OCI-LY7 (cell line): ENCODE results near the gene UCN. TPM values are rescaled to one million over a fixed set of nuclear protein-coding genes. Genes with fewer than 3 reads are reported as not detected.

Source experiments
- BruUV-seq: library from RNA; stranded (reverse); fragments of 400-500 nt; replicated peaks from 2 replicates; lab custom pipeline; 2021; lab: Mats Ljungman, UMichigan
- CTCF ChIA-PET: fragments of 300-600 bp; sonication (Branson Sonifier 250); formaldehyde crosslinking; loops from one replicate; lab custom pipeline; 2022; ENCODE audit warnings: antibody characterized with exemption; ENCODE audit not compliant: unreplicated experiment; lab: Charles Lee
- POLR2A ChIA-PET: fragments of 300-600 bp; sonication (Branson Sonifier 250); formaldehyde crosslinking; loops from one replicate; lab custom pipeline; 2022; ENCODE audit warnings: antibody characterized with exemption; lab: Charles Lee
- DNase-seq: peaks from one replicate; pipeline ENCODE4 v3.0.0-alpha.2; 2015; ENCODE audit warnings: low spot score
- H2AFZ ChIP-seq: fragments of 200-600 bp; sonication (generic), shearing (Covaris generic); 2 replicates; pipeline ENCODE4 v1.6.1; 2014; ENCODE audit warnings: mild to moderate bottlenecking, antibody characterized with exemption, low read length, moderate library complexity
- H3K27ac ChIP-seq: fragments of 200-600 bp; sonication (generic); 2 replicates; pipeline ENCODE4 v1.5.1; 2014; ENCODE audit warnings: mixed run types, low read depth, mild to moderate bottlenecking, moderate library complexity, low read length, inconsistent platforms; ENCODE audit not compliant: poor library complexity, severe bottlenecking
- H3K36me3 ChIP-seq: fragments of 200-600 bp; sonication (generic); 2 replicates; pipeline ENCODE4 v1.6.1; 2014; ENCODE audit warnings: mild to moderate bottlenecking, antibody characterized with exemption, low read length, moderate library complexity, mixed read lengths; ENCODE audit not compliant: insufficient read depth
- H3K4me1 ChIP-seq: fragments of 200-600 bp; sonication (generic); 2 replicates; pipeline ENCODE4 v1.5.1; 2014; ENCODE audit warnings: mild to moderate bottlenecking, low read length; ENCODE audit not compliant: insufficient read depth, poor library complexity, severe bottlenecking
- H3K4me2 ChIP-seq: fragments of 200-600 bp; sonication (generic); 2 replicates; pipeline ENCODE4 v1.6.1; 2014; ENCODE audit warnings: mild to moderate bottlenecking, low read length
- H3K4me3 ChIP-seq: fragments of 200-600 bp; sonication (generic); 2 replicates; pipeline ENCODE4 v1.5.1; 2014; ENCODE audit warnings: mild to moderate bottlenecking, low read depth, low read length; ENCODE audit not compliant: poor library complexity, severe bottlenecking
- H3K79me2 ChIP-seq: fragments of 200-600 bp; sonication (generic); 2 replicates; pipeline ENCODE4 v1.6.1; 2016; ENCODE audit warnings: low read depth, mild to moderate bottlenecking, low read length, moderate library complexity, mixed read lengths; ENCODE audit not compliant: insufficient read depth
- H3K9me2 ChIP-seq: fragments of 200-600 bp; sonication (generic); 2 replicates; pipeline ENCODE4 v1.6.1; 2016; ENCODE audit warnings: mild to moderate bottlenecking, low read length, mixed read lengths; ENCODE audit not compliant: insufficient read depth
- H3K9me3 ChIP-seq: fragments of 200-600 bp; sonication (generic); 2 replicates; pipeline ENCODE4 v1.6.1; 2014; ENCODE audit warnings: mild to moderate bottlenecking, mixed run types, low read length, mixed read lengths
- H4K20me1 ChIP-seq: fragments of 200-600 bp; sonication (generic); 2 replicates; pipeline ENCODE4 v1.6.1; 2014; ENCODE audit warnings: mild to moderate bottlenecking, antibody characterized with exemption, low read length, moderate library complexity, mixed read lengths; ENCODE audit not compliant: insufficient read depth
- CTCF ChIP-seq: fragments of 200-600 bp; sonication (generic); conservative IDR thresholded peaks from 2 replicates; pipeline ENCODE4 v1.5.1; 2014; ENCODE audit warnings: mild to moderate bottlenecking, antibody characterized with exemption, low read length, moderate library complexity, mixed read lengths
- EZH2phosphoT487 ChIP-seq: fragments of 200-600 bp; sonication (generic); IDR thresholded peaks from 2 replicates; pipeline ENCODE4 v1.6.1; 2018; ENCODE audit warnings: low read depth, borderline replicate concordance, mild to moderate bottlenecking, mixed run types, antibody characterized with exemption, low read length, moderate library complexity, mixed read lengths
- intact Hi-C: fragments of 100-400 bp; cut with micrococcal nuclease; formaldehyde crosslinking; loops from one replicate; pipeline ENCODE4 v1.10.0; 2022; ENCODE audit not compliant: unreplicated experiment
- total RNA-seq, 2 experiments: library from RNA; depleted of rRNA in 1 of 2; stranded (reverse); fragments of >200 nt in 1 of 2; shearing (Covaris generic) in 1 of 2; gene quantifications; 2 replicates each; pipeline ENCODE4 v1.2.3, GENCODE V29; 2014 to 2022

The UCN gene
- total RNA-seq, 2 experiments from 2014 or later = 6.4 to 7.2 TPM

- POLR2A ChIA-PET = interaction anchor here (0.5 to 1.4 kb wide), 5 partner anchors 8 to 1064 kb away, joined by 3 to 5 read pairs (median 4); partner anchors contain the start of gene ZNF513
- CTCF ChIA-PET = interaction anchor here (1.2 kb wide), 1 partner anchor 46 kb away, joined by 4 read pairs; no protein-coding TSS in a partner anchor
- DNase-seq = no peak
- Histone ChIP-seq H3K9me2 (no peaks in the 10 kb centered on the region), H3K79me2 (peaks cover 24% of the 10 kb centered on the region; the same call in 1 of the 2 replicates), H3K27ac (peak overlapping the region; percentile 58), H3K9me3 (no peaks in the 10 kb centered on the region), H3K4me3 (peak overlapping the region; percentile 84), H3K4me2 (peak overlapping the region; percentile 91), H4K20me1 (no peaks in the 10 kb centered on the region), H3K4me1 (peaks cover 16% of the 10 kb centered on the region), H3K36me3 (peaks cover 32% of the 10 kb centered on the region), H2AFZ (peak overlapping the region; percentile 77)
- intact Hi-C loops = loop anchor here (2.0 to 5.0 kb wide), 2 partner anchors 34 to 47 kb away; partner anchors contain the start of genes EIF2B4, GTF3C2 and SNX17
- TF ChIP-seq CTCF = no peak
- TF ChIP-seq EZH2phosphoT487 = no peak
- no TSS peak for BruUV-seq
Observed at GRCh38 chr2:27323596-27324285, 15.5 kb upstream of the UCN start.

GRCh38 chr2:27322766-27323595 is 14.7 kb upstream of the UCN start, which contains the start of gene MPV17:
Gene MPV17, minus strand, starts transcription at chr2:27323097. Its CDS starts 580 bp downstream, at chr2:27322517.
- Histone ChIP-seq H3K4me2 (peak within 1 kb of the TSS; percentile 91), H2AFZ (peak within 1 kb of the TSS; percentile 77), H3K36me3 (peaks cover 24% of the 10 kb centered on the region), H3K79me2 (peaks cover 24% of the 10 kb centered on the region; the same call in 1 of the 2 replicates), H3K9me2 (no peaks in the 10 kb centered on the region), H3K27ac (peak within 1 kb of the TSS; percentile 58), H4K20me1 (no peaks in the 10 kb centered on the region), H3K4me3 (peak within 1 kb of the TSS; percentile 84), H3K4me1 (peaks cover 16% of the 10 kb centered on the region), H3K9me3 (no peaks in the 10 kb centered on the region)
- BruUV-seq = TSS peak; percentile 98
- POLR2A ChIA-PET = interaction anchor here (0.5 to 1.4 kb wide), 8 partner anchors 8 to 1063 kb away, joined by 3 to 5 read pairs (median 4); partner anchors contain the start of gene ZNF513
- TF ChIP-seq EZH2phosphoT487 (no peak), CTCF (no peak)
- CTCF ChIA-PET = interaction anchor here (0.6 to 1.2 kb wide), 3 partner anchors 31 to 170 kb away, joined by 4 to 5 read pairs (median 4); no protein-coding TSS in a partner anchor
- intact Hi-C loops = loop anchor here (2.0 to 5.0 kb wide), 2 partner anchors 34 to 48 kb away; partner anchors contain the start of genes EIF2B4, GTF3C2 and SNX17
- peak; percentile 91 for DNase-seq
